HG03108 (cell line): ENCODE results near the gene EFHD2.
"Not testable (repeated sequence)": the region's sequence is repeated elsewhere in the genome, so short reads cannot be mapped to it uniquely, and the experiment has no call there.

Source experiments
- ATAC-seq: cut with Tn5 transposase; IDR thresholded peaks from one replicate; pipeline ENCODE4 v1.9.1; 2021; ENCODE audit warnings: moderate library complexity; ENCODE audit not compliant: unreplicated experiment

Gene EFHD2

DNA sequence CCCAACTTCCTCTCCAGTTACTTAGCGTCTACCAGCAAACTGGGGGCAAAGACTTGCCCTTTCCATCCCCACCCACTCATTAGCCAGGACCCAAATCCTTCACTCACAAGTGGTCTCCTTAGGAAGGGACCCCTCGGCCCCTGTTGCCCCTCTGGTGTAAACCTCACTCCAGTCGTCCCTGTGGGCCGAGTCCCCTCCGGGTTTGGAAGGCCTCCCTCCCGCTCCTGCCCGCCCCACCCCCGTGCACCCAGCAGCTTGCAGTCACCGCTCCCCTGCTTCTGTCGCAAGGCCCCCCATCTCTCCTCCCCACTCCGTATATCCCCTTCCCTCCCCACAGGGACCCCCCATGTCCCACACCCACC lies 1.2 kb downstream of the EFHD2 start:
- ATAC-seq = no peak

DNA sequence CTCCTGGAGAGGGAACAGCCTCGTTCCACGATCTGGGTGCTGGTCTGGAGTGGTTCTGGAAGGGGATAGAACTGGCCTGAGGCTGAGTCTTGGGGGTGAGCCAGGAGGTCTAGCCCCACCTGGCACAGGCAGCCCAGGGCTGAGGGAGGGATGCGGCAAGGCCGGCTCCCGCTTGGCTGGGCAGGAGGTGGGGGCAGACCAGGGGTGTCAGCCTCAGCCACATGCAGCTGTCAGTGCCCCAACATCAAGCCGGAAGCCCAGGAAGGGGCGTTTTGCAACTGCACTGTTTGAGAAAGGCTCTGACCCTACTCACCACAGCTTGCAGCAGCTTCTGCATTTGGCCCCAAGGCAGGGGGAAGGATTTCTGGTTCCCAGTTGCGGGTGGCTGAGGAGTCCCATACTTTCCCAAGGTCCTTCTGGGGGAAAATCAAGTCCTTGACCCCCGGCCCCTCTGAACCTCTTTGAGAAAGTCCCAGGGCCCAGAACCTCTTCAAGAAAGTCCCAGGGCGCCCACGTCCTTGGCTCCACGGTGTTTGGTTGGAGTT lies 2.0 kb downstream of the EFHD2 start:
- peak; percentile 53 for ATAC-seq

GRCh38 chr1:15412175-15412800 lies 2.6 kb downstream of the EFHD2 start:
- no peak for ATAC-seq

GRCh38 chr1:15412843-15413242 lies 3.2 kb downstream of the EFHD2 start:
- no peak for ATAC-seq

DNA sequence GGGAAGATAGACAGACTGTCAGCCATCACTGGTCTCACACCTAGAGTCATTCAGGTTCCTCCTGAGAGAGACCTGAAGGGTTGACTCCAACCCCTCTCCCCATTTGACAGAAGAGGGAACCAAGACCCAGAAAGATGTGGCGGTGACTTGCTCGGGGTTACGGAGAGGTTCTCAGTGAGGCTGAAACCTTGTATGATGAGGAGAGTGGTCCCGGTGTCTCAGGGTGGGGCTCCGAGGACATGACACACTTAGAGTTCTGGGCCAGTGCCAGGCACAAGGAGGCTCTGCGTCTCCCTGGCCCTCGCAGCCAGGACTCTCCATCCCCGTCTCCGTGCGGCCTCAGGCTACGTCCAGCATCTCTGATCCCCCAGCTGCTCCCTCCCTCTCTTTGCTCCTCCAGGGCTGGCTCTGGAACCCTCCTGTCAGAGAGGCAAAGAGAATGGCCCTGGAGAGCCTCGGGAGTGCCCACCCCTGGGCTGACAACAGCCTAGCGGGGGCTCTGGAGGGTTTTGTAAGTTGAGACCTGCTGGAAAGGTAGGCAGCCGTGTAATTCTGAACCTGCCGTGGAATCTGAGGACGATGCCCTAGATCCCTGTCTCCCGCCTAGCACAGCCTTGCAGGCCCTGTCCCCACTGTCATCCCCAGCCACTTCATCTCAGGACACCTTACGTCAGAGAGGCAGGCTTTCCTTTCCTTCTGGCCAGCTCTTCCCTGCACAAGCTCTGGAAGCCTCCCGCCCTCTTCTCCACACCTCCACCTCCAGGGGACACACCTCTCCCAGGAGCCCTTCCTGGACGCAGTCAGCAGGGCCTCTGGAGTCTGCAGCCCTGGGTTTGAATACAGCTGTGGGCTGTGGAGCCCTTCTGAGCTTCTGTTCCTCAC lies 4.1 kb downstream of the EFHD2 start:
- ATAC-seq = no peak

DNA sequence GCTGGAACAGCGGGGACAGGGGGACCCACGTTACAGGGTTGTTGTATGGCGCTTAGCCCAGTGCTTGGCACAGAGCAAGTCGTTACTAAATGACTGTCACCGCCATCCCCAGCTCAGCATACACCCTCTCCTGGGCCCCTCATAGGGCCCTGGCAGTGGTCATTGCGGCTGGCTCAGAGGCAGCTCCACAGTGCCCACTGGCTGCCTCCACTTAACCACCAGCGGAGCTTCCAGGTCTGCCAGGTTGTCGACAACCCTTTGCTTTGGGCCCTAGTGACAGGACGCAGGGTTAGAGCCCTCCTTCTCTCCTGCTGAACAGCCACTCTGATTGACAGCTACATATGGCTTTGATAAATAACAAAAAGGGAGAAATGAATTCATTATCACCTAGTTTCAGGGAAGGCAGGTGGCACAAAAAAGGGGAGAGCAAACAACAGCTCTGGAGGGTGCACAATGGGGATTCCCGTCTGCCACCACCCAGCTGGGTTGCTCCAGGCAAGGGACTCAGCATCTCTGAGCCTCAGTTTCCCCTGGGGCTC lies 4.8 kb downstream of the EFHD2 start:
- ATAC-seq = no peak

- no peak for ATAC-seq
These were observed 7.6 kb downstream of the EFHD2 start for GRCh38 chr1:15417059-15417934.

- ATAC-seq = no peak
These were observed 9.3 kb downstream of the EFHD2 start for GRCh38 chr1:15418806-15419515.

GRCh38 chr1:15420853-15421465 lies 11.3 kb downstream of the EFHD2 start:
- no peak for ATAC-seq

DNA sequence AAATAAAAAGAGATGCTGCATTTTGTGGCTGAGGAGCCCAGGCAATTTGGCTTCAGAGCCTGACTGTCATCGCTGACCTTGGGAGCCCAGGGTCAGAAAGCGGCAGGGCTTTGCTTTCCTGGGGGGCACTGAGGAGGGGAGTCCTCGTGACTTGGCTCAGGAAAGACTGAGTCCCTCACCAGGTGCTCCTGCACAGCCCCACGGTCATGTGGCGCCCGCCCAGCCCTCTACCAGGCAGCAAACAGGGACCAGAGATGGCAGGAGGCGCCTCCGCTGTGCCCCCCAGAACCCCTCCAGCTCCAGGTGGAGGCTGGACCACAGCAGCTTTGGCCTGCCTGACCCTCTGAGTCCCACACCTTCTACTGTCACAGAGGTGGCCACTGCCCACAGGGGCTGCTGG lies 13.2 kb downstream of the EFHD2 start:
- no peak for ATAC-seq

- ATAC-seq = no peak
These were observed 13.8 kb downstream of the EFHD2 start for GRCh38 chr1:15423355-15424077.

GRCh38 chr1:15424146-15424667 lies 14.5 kb downstream of the EFHD2 start:
- ATAC-seq = no peak

- ATAC-seq = no peak
These were observed 15.3 kb downstream of the EFHD2 start for GRCh38 chr1:15424981-15425380.

- no peak for ATAC-seq
These were observed 15.8 kb downstream of the EFHD2 start for GRCh38 chr1:15425521-15425920.

- ATAC-seq = no peak
These were observed 16.3 kb downstream of the EFHD2 start for GRCh38 chr1:15425958-15426357.

DNA sequence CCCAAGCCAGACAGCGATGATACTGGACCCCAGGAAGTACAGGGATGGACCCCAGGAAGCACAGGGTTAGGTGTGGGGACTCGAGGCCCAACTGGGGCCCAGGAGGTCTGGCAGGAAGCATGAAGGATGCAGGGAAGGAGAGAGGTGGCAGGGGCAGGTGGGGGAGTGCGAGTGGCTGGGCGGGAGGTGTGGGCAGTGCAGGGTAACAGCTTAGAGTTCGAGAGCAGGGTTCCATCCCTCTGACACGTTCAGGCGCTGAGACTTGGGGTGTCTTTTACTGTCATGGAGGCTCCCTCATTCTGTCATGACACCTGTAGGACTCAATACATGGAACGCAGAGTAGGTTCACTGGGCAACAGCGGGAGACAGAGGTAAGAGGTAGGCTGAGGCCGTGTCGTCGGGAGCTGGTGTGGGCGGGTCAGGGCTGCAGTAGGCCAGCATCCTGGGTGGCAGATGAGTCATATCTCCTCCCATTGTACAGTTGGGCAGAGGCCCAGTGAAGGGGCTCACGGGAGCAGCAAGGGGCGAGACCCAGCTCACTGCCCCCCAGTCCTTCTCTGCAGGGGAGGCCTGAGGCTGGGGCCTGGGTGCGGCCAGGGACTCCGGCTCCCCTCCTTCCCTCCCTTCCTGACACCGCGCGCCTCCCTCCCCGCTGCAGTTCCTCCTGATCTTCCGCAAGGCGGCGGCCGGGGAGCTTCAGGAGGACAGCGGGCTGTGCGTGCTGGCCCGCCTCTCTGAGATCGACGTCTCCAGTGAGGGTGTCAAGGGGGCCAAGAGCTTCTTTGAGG lies 17.0 kb downstream of the EFHD2 start:
- ATAC-seq = no peak

- ATAC-seq = no peak
These were observed 17.6 kb downstream of the EFHD2 start for GRCh38 chr1:15427280-15427666.

DNA sequence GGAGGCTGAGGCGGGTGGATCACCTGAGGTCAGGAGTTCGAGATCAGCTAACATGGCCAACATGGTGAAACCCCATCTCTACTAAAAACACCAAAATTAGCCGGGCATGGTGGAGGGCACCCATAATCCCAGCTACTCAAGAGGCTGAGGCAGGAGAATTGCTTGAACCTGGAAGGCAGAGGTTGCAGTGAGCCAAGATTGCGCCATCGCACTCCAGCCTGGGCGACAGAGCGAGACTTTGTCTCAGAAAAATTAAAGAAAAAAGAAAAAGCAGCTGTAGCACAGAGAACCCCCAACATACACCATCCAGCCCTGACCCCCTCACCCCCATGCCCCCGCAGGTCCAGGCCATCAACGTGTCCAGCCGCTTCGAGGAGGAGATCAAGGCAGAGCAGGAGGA lies 18.6 kb downstream of the EFHD2 start:
- not testable (repeated sequence) for ATAC-seq
